Pons (tissue), 1 donor: ENCODE results near the gene HBZ.
A peak's percentile ranks its signal among the peaks of the same experiment; 100 is the strongest.
"Not testable (repeated sequence)": the region's sequence is repeated elsewhere in the genome, so short reads cannot be mapped to it uniquely, and the experiment has no call there.

Source experiments
- DNase-seq: peaks from one replicate; pipeline ENCODE4 v3.0.0-alpha.2; 2016; ENCODE audit warnings: low spot score

Gene HBZ

GRCh38 chr16:179211-180092 is 27.0 kb downstream of the HBZ start:
- DNase-seq, result no peak

- no peak for DNase-seq
Measured at GRCh38 chr16:180101-180675, 27.7 kb downstream of the HBZ start, which contains the start of gene HBQ1. Gene HBQ1, plus strand, starts transcription at chr16:180459. Its CDS starts 28 bp downstream, at chr16:180487.

- DNase-seq, result no peak
Measured at GRCh38 chr16:180681-181564, 28.5 kb downstream of the HBZ start.

- DNase-seq, result peak; percentile 14
Measured at GRCh38 chr16:181565-182021, 29.1 kb downstream of the HBZ start.

- no peak for DNase-seq
Measured at GRCh38 chr16:183005-183404, 30.6 kb downstream of the HBZ start.

- DNase-seq, result no peak
Measured at GRCh38 chr16:185213-185612, 32.8 kb downstream of the HBZ start.

- DNase-seq, result no peak
Measured at GRCh38 chr16:185691-186090, 33.2 kb downstream of the HBZ start.

- DNase-seq, result no peak
Measured at GRCh38 chr16:187330-187729, 34.9 kb downstream of the HBZ start.

GRCh38 chr16:188674-189073 is 36.2 kb downstream of the HBZ start:
- no peak for DNase-seq

GRCh38 chr16:189604-190186 is 37.3 kb downstream of the HBZ start:
- DNase-seq, result no peak

GRCh38 chr16:191831-192230 is 39.4 kb downstream of the HBZ start:
- no peak for DNase-seq

GRCh38 chr16:192686-193085 is 40.2 kb downstream of the HBZ start:
- no peak for DNase-seq

- DNase-seq, result no peak
Measured at GRCh38 chr16:193441-193840, 41.0 kb downstream of the HBZ start.

- no peak for DNase-seq
Measured at GRCh38 chr16:194516-194915, 42.1 kb downstream of the HBZ start.

GRCh38 chr16:200388-200787 is 47.9 kb downstream of the HBZ start:
- DNase-seq, result no peak

GRCh38 chr16:203246-203645 is 50.8 kb downstream of the HBZ start:
- DNase-seq, result no peak

GRCh38 chr16:204046-204445 is 51.6 kb downstream of the HBZ start:
- not testable (repeated sequence) for DNase-seq
